Upper lobe of left lung (tissue), 4 donors: ENCODE data around the gene ECHS1.

ENCODE experiments used
- POLR2A ChIP-seq, 4 donors: fragments of 450-650 bp; IDR thresholded peaks; one replicate each; pipeline ENCODE4 v1.5.1; 2016 to 2017; ENCODE audit warnings: antibody characterized with exemption in 4 of 4, mild to moderate bottlenecking in 2 of 4
- POLR2AphosphoS5 ChIP-seq, 2 donors: sonication (generic); formaldehyde crosslinking; IDR thresholded peaks; one replicate each; pipeline ENCODE4 v1.5.1; 2017; ENCODE audit warnings: antibody characterized with exemption in 2 of 2
- TF ChIP-seq, protein P1 (sequence below), 6 experiments: fragments of 450-650 bp in 4 of 6; fragments of 200-600 bp in 2 of 6; sonication (generic) in 2 of 6; IDR thresholded peaks; one replicate each; pipeline ENCODE4 v1.5.1; 2016 to 2019; ENCODE audit warnings: antibody characterized with exemption in 6 of 6

DNA sequence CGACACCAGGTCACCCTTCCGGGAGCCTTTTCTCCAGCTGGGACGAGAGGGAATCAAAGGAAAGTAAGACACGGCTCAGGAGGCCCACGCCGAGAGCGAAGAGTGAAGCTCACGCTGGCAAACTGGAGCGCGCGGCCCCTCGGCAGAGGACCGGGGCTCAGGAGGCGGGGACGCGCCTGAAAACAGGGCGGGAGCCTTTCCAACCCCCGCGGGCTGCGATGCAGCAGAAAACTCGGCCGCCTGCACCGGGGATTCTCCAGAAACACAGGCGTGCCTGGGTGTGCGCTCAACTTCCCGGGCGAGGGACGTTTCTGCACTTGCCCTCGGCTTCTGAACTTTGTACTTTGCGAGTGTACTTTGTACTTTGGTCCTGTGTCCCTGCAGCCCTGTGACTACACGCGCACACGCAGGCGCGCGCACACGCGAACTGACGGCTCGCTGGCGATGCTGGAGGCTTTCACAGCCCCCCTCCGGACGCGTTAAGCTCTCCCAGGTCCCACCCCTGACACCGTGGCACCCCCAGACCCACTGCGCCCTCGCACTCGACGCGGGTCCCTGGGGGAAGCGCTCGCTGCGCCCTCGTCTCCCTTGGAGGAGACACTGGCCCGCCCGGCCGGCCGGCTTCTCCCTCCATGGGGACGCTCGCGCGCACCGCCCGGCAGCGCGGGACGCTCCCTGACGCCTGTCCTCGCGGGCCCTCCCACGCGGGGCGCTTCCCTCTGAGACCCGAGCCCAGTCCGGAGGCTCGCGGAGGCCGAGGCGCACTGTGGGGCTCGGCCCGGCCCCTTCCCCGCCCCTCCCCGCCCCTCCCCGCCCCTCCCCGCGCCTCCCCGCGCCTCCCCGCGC is 5.3 kb upstream of the ECHS1 start:
- TF ChIP-seq, protein P1, sequence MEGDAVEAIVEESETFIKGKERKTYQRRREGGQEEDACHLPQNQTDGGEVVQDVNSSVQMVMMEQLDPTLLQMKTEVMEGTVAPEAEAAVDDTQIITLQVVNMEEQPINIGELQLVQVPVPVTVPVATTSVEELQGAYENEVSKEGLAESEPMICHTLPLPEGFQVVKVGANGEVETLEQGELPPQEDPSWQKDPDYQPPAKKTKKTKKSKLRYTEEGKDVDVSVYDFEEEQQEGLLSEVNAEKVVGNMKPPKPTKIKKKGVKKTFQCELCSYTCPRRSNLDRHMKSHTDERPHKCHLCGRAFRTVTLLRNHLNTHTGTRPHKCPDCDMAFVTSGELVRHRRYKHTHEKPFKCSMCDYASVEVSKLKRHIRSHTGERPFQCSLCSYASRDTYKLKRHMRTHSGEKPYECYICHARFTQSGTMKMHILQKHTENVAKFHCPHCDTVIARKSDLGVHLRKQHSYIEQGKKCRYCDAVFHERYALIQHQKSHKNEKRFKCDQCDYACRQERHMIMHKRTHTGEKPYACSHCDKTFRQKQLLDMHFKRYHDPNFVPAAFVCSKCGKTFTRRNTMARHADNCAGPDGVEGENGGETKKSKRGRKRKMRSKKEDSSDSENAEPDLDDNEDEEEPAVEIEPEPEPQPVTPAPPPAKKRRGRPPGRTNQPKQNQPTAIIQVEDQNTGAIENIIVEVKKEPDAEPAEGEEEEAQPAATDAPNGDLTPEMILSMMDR (IDR thresholded peaks at IDR 0.05): peak in 1 of 6 experiments; percentile 6
- peak in 1 of 4 donors; percentile 62 for TF ChIP-seq POLR2A (IDR thresholded peaks at IDR 0.05)
- TF ChIP-seq POLR2AphosphoS5 (IDR thresholded peaks at IDR 0.05): no peak
